ENCODE results near the gene GPATCH1. TPM values are rescaled to one million over a fixed set of nuclear protein-coding genes. Genes with fewer than 3 reads are reported as not detected.

GPATCH1 gene
- total and polyA plus RNA-seq, 2 of the 13 experiments (the other 11 are each of a cell fraction or from before 2014, with no cell fraction given): 6.8 to 6.9 TPM

GRCh38 chr19:33052352-33052972 lies 28.5 kb upstream of the GPATCH1 start (continued):
- TF ChIP-seq ZSCAN5A (CRISPR knock-in tag; IDR thresholded peaks at IDR 0.05; ENCODE audit: borderline replicate concordance) (no peak), ZNF746 (CRISPR knock-in tag; IDR thresholded peaks at IDR 0.05) (no peak), CHD2 (IDR thresholded peaks at IDR 0.05; ENCODE audit: low read depth, low read length) (no peak), MTERF4 (CRISPR knock-in tag; IDR thresholded peaks at IDR 0.05) (no peak), ZNF431 (CRISPR knock-in tag; IDR thresholded peaks at IDR 0.05; ENCODE audit: borderline replicate concordance, low read depth) (no peak), FOXK1 (CRISPR knock-in tag; IDR thresholded peaks at IDR 0.05; ENCODE audit: borderline replicate concordance, low read depth) (peak; percentile 80; the same call in 1 of the 2 replicates), HMG20A (CRISPR knock-in tag; IDR thresholded peaks at IDR 0.05; ENCODE audit: borderline replicate concordance) (peak; percentile 56; the same call in 1 of the 2 replicates), RARA (CRISPR knock-in tag; IDR thresholded peaks at IDR 0.05) (peak; percentile 48; the same call in 1 of the 2 replicates), ARID5B (CRISPR knock-in tag; IDR thresholded peaks at IDR 0.05) (peak; percentile 82), ATF4 (CRISPR knock-in tag; IDR thresholded peaks at IDR 0.05) (no peak), GLMP (CRISPR knock-in tag; IDR thresholded peaks at IDR 0.05; ENCODE audit: borderline replicate concordance) (no peak), ARID4A (CRISPR knock-in tag; IDR thresholded peaks at IDR 0.05; ENCODE audit: borderline replicate concordance) (peak; percentile 58; the same call in 1 of the 2 replicates), ZNF180 (CRISPR knock-in tag; IDR thresholded peaks at IDR 0.05; ENCODE audit: borderline replicate concordance, low read depth) (no peak), NONO (IDR thresholded peaks at IDR 0.05) (no peak), NONO (CRISPR knock-in tag; conservative IDR thresholded peaks at IDR 0.05) (no peak), POLR2AphosphoS2 (IDR thresholded peaks at IDR 0.05; ENCODE audit: low read depth, low read length) (no peak; the same call in 1 of the 2 replicates)
